GM18519 (cell line): ENCODE results near the gene ARHGAP24.

Source experiments
- ATAC-seq: cut with Tn5 transposase; IDR thresholded peaks from one replicate; pipeline ENCODE4 v1.9.1; 2021; ENCODE audit warnings: mild to moderate bottlenecking, moderate library complexity; ENCODE audit not compliant: unreplicated experiment, low FRiP score

ARHGAP24 gene

GRCh38 chr4:85684676-85685075 is 209.7 kb downstream of the ARHGAP24 start:
- no peak for ATAC-seq

GRCh38 chr4:85686398-85686797 is 211.4 kb downstream of the ARHGAP24 start:
- no peak for ATAC-seq

GRCh38 chr4:85688055-85688740 is 213.2 kb downstream of the ARHGAP24 start:
- ATAC-seq, result no peak

- no peak for ATAC-seq
Measured at GRCh38 chr4:85696661-85697060, 221.7 kb downstream of the ARHGAP24 start.

GRCh38 chr4:85697854-85698253 is 222.9 kb downstream of the ARHGAP24 start:
- no peak for ATAC-seq

GRCh38 chr4:85700362-85700761 is 225.4 kb downstream of the ARHGAP24 start:
- no peak for ATAC-seq

- ATAC-seq, result peak; percentile 100
Measured at GRCh38 chr4:85701861-85702321, 226.9 kb downstream of the ARHGAP24 start.

GRCh38 chr4:85703096-85703495 is 228.1 kb downstream of the ARHGAP24 start:
- ATAC-seq, result no peak

GRCh38 chr4:85707611-85708010 is 232.7 kb downstream of the ARHGAP24 start:
- ATAC-seq, result peak; percentile 93

GRCh38 chr4:85708468-85708867 is 233.5 kb downstream of the ARHGAP24 start:
- ATAC-seq, result no peak

- ATAC-seq, result no peak
Measured at GRCh38 chr4:85713005-85713404, 238.1 kb downstream of the ARHGAP24 start.

GRCh38 chr4:85715991-85716737 is 241.2 kb downstream of the ARHGAP24 start:
- no peak for ATAC-seq

GRCh38 chr4:85717351-85717750 is 242.4 kb downstream of the ARHGAP24 start:
- no peak for ATAC-seq

- no peak for ATAC-seq
Measured at GRCh38 chr4:85717847-85718246, 242.9 kb downstream of the ARHGAP24 start.

- ATAC-seq, result no peak
Measured at GRCh38 chr4:85720735-85721134, 245.8 kb downstream of the ARHGAP24 start.

- no peak for ATAC-seq
Measured at GRCh38 chr4:85722401-85722800, 247.5 kb downstream of the ARHGAP24 start.

- no peak for ATAC-seq
Measured at GRCh38 chr4:85722807-85723206, 247.9 kb downstream of the ARHGAP24 start.

- peak; percentile 36 for ATAC-seq
Measured at GRCh38 chr4:85724791-85725563, 250.0 kb downstream of the ARHGAP24 start.

GRCh38 chr4:85725721-85726170 is 250.8 kb downstream of the ARHGAP24 start:
- peak; percentile 81 for ATAC-seq

GRCh38 chr4:85726555-85726954 is 251.6 kb downstream of the ARHGAP24 start:
- no peak for ATAC-seq

- ATAC-seq, result no peak
Measured at GRCh38 chr4:85728464-85728863, 253.5 kb downstream of the ARHGAP24 start.
